ENCODE results near the gene HAAO. TPM values are rescaled to one million over a fixed set of nuclear protein-coding genes. Genes with fewer than 3 reads are reported as not detected.
A peak's percentile ranks its signal among the peaks of the same experiment; 100 is the strongest.

Gene HAAO
- total RNA-seq (16.2 TPM), polyA plus RNA-seq (ENCODE audit: insufficient read depth, low read depth, low replicate concordance) (57.2 TPM)
- long read RNA-seq, donor 1, transcript HAAO-201 (10 exons, 1,265 nt): major isoform, 7 of 8 reads
- long read RNA-seq, donor 1, partial matches to known transcripts: 0 of 8 reads
- long read RNA-seq, donor 1, other reads (novel, unspliced or antisense): 0 of 8 reads
- long read RNA-seq, donor 2, partial matches to known transcripts: 0 of 6 reads
- long read RNA-seq, donor 2, other reads (novel, unspliced or antisense): 0 of 6 reads
- long read RNA-seq, donor 3, transcript HAAO-201 (10 exons, 1,265 nt): major isoform, 5 of 17 reads
- long read RNA-seq, donor 3, partial matches to known transcripts: 10 of 17 reads
- long read RNA-seq, donor 3, other reads (novel, unspliced or antisense): 0 of 17 reads
- long read RNA-seq, donor 4, transcript HAAO-201 (10 exons, 1,265 nt): major isoform, 5 of 9 reads
- long read RNA-seq, donor 4, partial matches to known transcripts: 0 of 9 reads
- long read RNA-seq, donor 4, other reads (novel, unspliced or antisense): 0 of 9 reads
- long read RNA-seq, donor 5: 0 reads
- long read RNA-seq, donor 6: 0 reads
- long read RNA-seq, donor 7, transcript HAAO-201 (10 exons, 1,265 nt): major isoform, 13 of 18 reads
- long read RNA-seq, donor 7, partial matches to known transcripts: 0 of 18 reads
- long read RNA-seq, donor 7, other reads (novel, unspliced or antisense): 4 of 18 reads
- long read RNA-seq, donor 8, partial matches to known transcripts: 5 of 7 reads
- long read RNA-seq, donor 8, other reads (novel, unspliced or antisense): 0 of 7 reads
- long read RNA-seq, donor 9, partial matches to known transcripts: 0 of 4 reads
- long read RNA-seq, donor 9, other reads (novel, unspliced or antisense): 0 of 4 reads
- long read RNA-seq, donor 10, transcript HAAO-201 (10 exons, 1,265 nt): major isoform, 6 of 13 reads
- long read RNA-seq, donor 10, partial matches to known transcripts: 5 of 13 reads
- long read RNA-seq, donor 10, other reads (novel, unspliced or antisense): 0 of 13 reads

DNA sequence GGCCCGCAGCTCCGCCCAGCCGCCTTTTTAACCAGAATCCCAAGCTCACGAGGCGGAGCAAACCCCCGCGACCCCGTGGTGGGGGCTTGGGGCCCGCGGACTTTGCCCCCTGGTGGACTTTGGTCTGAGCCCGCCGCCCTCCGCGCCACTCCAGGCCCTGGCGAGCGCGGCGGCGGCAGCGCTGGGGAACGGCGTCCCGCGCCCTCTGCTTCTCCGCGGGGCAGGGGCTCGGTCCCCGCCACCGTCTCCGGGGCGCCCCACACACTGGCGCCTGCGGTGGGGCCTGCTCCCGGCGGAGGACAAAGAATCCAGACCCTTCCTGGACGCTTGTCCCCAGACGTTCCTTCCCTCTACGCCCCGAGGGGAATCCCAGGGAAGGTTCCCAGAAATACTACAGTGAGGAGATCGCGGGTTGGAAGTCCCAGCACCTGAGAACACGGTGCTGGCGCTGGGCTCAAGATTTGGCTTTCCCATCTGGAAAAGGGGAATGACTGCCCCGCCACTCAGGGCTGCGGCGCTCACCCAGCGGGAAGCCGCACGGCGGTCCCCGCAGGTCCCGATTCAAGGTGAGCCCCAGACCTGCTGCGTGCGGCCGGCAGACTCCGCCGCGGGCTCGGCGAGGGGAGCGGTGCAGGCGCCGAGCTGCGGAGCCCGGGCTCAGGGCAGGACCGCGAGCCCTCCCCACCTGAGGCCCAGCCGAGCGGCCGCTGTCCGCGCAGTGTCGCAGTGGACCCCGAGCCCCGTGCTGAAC lies at the start of gene HAAO:
Gene HAAO (minus strand): TSS at position 1 of the 751 bp plus-strand sequence. CDS start 47 bp downstream, outside the sequence.
- H3K4me1 ChIP-seq (ENCODE audit: control insufficient read depth in 2 of 3, insufficient read depth in 2 of 3, low read depth in 1 of 3, low read length in 3 of 3): peaks cover 3 to 19% (median 15%) of the 10 kb centered on the region in 3 donors
- TF ChIP-seq CTCF (IDR thresholded peaks at IDR 0.05; ENCODE audit: borderline replicate concordance, extremely low read depth, insufficient read depth): no peak
- peaks cover 0 to 7% (median 0%) of the 10 kb centered on the region in 3 donors for H3K36me3 ChIP-seq (ENCODE audit: control insufficient read depth in 2 of 3, insufficient read depth in 3 of 3, low read length in 3 of 3)
- H3K9me3 ChIP-seq (ENCODE audit: control insufficient read depth in 2 of 3, insufficient read depth in 1 of 3, low read length in 3 of 3): no peaks in the 10 kb centered on the region
- H3K4me3 ChIP-seq (ENCODE audit: low read length in 3 of 3): peak within 1 kb of the TSS; percentile 76 to 86 (median 78)
- no peak for FAIRE-seq
- DNase-seq: peak; percentile 71 to 91 (median 81)
- peak within 1 kb of the TSS; percentile 93 to 95 for H3K27ac ChIP-seq (ENCODE audit: low read depth in 2 of 2, low read length in 2 of 2)
- H3K27me3 ChIP-seq (ENCODE audit: control insufficient read depth, insufficient read depth, low read length): no peaks in the 10 kb centered on the region
- intact Hi-C loops (cut with DNase I): no loop called here
- peak within 1 kb of the TSS; percentile 79 to 92 (median 87) for H3K9ac ChIP-seq (ENCODE audit: low read length in 3 of 3)

GRCh38 chr2:42841344-42841743 lies 49.0 kb upstream of the HAAO start:
- Histone ChIP-seq H3K36me3 (ENCODE audit: control insufficient read depth in 2 of 3, insufficient read depth in 3 of 3, low read length in 3 of 3) (no peaks in the 10 kb centered on the region), H3K9ac (ENCODE audit: low read length in 3 of 3) (no peak overlapping the region), H3K4me1 (ENCODE audit: control insufficient read depth in 2 of 3, insufficient read depth in 2 of 3, low read depth in 1 of 3, low read length in 3 of 3) (peaks cover 5 to 13% (median 10%) of the 10 kb centered on the region in 3 donors), H3K27me3 (ENCODE audit: control insufficient read depth, insufficient read depth, low read length) (no peaks in the 10 kb centered on the region), H3K9me3 (ENCODE audit: control insufficient read depth in 2 of 3, insufficient read depth in 1 of 3, low read length in 3 of 3) (no peaks in the 10 kb centered on the region), H3K4me3 (ENCODE audit: low read length in 3 of 3) (no peak overlapping the region), H3K27ac (ENCODE audit: low read depth in 2 of 2, low read length in 2 of 2) (no peak overlapping the region)
- TF ChIP-seq CTCF (IDR thresholded peaks at IDR 0.05; ENCODE audit: borderline replicate concordance, extremely low read depth, insufficient read depth): no peak
- DNase-seq (peak in 1 of 5 donors; percentile 34), FAIRE-seq (no peak)
- intact Hi-C loops (cut with DNase I): loop anchor here (10.0 kb wide), 1 partner anchor 403 kb away; no protein-coding TSS in a partner anchor

GRCh38 chr2:42840760-42841159 lies 48.4 kb upstream of the HAAO start:
- FAIRE-seq (no peak), DNase-seq (no peak)
- peaks cover 5 to 9% (median 9%) of the 10 kb centered on the region in 3 donors for H3K4me1 ChIP-seq (ENCODE audit: control insufficient read depth in 2 of 3, insufficient read depth in 2 of 3, low read depth in 1 of 3, low read length in 3 of 3)
- no peak overlapping the region for H3K27ac ChIP-seq (ENCODE audit: low read depth in 2 of 2, low read length in 2 of 2)
- no peaks in the 10 kb centered on the region for H3K9me3 ChIP-seq (ENCODE audit: control insufficient read depth in 2 of 3, insufficient read depth in 1 of 3, low read length in 3 of 3)
- H3K27me3 ChIP-seq (ENCODE audit: control insufficient read depth, insufficient read depth, low read length): no peaks in the 10 kb centered on the region
- no peaks in the 10 kb centered on the region for H3K36me3 ChIP-seq (ENCODE audit: control insufficient read depth in 2 of 3, insufficient read depth in 3 of 3, low read length in 3 of 3)
- TF ChIP-seq CTCF (IDR thresholded peaks at IDR 0.05; ENCODE audit: borderline replicate concordance, extremely low read depth, insufficient read depth): no peak
- intact Hi-C loops (cut with DNase I): loop anchor here (10.0 kb wide), 1 partner anchor 404 kb away; no protein-coding TSS in a partner anchor
- H3K4me3 ChIP-seq (ENCODE audit: low read length in 3 of 3): no peak overlapping the region
- H3K9ac ChIP-seq (ENCODE audit: low read length in 3 of 3): no peak overlapping the region
